ENCODE data around the gene UBAP1. TPM values are rescaled to one million over a fixed set of nuclear protein-coding genes. Genes with fewer than 3 reads are reported as not detected.
"Not testable (repeated sequence)": the region's sequence is repeated elsewhere in the genome, so short reads cannot be mapped to it uniquely, and the experiment has no call there.

UBAP1 gene
- total RNA-seq, 2 experiments from 2014 or later, result 31.6 to 38.8 TPM

DNA sequence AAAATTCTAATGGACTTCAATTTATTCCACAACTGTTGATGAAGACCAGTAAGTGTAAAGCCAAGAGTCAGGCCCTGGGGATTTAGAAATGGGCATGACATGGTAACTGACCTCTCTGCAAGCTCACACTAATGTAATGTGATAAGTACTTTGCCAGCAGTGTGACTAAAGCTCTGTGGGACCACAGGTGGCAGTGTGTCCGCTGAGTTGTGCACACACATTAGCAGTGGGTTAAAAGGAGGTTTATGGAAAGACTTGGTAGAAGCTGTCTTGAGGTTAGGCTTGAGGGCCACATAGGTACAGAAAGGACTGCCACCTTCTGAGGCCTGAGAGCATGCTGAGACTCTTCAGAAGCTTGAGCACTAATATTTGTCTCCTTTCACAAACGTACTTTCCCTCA lies 67.6 kb downstream of the UBAP1 start:
- H3K4me1 Mint-ChIP-seq, result peaks cover 3% of the 10 kb centered on the region
- no peaks in the 10 kb centered on the region for H3K27me3 Mint-ChIP-seq
- peaks cover 39% of the 10 kb centered on the region for H3K36me3 Mint-ChIP-seq (ENCODE audit: low read depth)
- DNase-seq, result no peak
- ChIA-PET CTCF (no interaction called here), POLR2A (no interaction called here)
- H3K4me3 Mint-ChIP-seq, result no peak overlapping the region
- no peaks in the 10 kb centered on the region for H3K9me3 Mint-ChIP-seq
- no peak overlapping the region for H3K27ac Mint-ChIP-seq

DNA sequence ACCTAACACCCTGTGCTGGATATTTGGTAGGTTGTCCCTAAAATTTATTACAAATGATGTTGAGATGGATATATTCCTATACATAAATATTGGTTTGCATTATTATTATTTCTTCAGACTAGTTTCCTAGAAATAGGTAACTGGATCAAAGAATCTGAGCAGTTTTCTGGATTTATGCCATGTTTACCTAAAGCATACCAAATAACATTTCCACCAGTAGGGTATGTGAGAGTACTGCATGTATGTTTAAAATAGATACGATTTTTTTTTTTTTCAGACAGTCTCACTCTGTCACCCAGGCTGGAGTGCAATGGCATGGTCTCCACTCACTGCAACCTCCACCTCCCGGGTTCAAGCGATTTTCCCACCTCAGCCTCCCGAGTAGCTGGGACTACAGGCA lies 68.9 kb downstream of the UBAP1 start:
- POLR2A ChIA-PET, H3K27me3 Mint-ChIP-seq, H3K27ac Mint-ChIP-seq, DNase-seq, H3K9me3 Mint-ChIP-seq, CTCF ChIA-PET, H3K4me3 Mint-ChIP-seq, H3K4me1 Mint-ChIP-seq: not testable (repeated sequence)
- H3K36me3 Mint-ChIP-seq (ENCODE audit: low read depth), result peaks cover 27% of the 10 kb centered on the region

DNA sequence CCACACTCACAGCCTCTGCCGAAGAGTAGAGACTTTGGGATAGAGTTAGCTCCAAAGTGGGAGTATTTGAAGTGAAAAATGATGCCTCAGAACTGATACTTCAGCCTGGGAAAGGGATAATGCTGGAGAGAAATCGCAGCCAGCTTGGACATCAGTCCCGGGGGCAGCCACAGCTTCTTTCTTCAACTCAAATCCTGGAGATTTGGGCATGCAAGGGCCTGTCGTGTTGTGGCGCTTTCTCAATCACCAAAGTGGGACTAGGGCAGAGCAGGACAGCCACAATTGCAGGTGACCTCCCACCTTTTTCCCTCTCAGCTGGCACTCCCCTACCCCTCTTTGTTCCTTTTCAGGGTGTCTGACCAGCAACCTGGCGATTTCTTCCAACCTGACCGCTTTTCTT lies 70.4 kb downstream of the UBAP1 start:
- H3K27ac Mint-ChIP-seq, result peak overlapping the region; percentile 32
- no peaks in the 10 kb centered on the region for H3K9me3 Mint-ChIP-seq
- DNase-seq, result no peak
- no peak overlapping the region for H3K4me3 Mint-ChIP-seq
- no peaks in the 10 kb centered on the region for H3K27me3 Mint-ChIP-seq
- H3K4me1 Mint-ChIP-seq, result peaks cover 3% of the 10 kb centered on the region
- H3K36me3 Mint-ChIP-seq (ENCODE audit: low read depth), result peaks cover 16% of the 10 kb centered on the region
- ChIA-PET CTCF (interaction anchor here (0.8 kb wide), 1 partner anchor 9 kb away, joined by 3 read pairs; no protein-coding TSS in a partner anchor), POLR2A (no interaction called here)

DNA sequence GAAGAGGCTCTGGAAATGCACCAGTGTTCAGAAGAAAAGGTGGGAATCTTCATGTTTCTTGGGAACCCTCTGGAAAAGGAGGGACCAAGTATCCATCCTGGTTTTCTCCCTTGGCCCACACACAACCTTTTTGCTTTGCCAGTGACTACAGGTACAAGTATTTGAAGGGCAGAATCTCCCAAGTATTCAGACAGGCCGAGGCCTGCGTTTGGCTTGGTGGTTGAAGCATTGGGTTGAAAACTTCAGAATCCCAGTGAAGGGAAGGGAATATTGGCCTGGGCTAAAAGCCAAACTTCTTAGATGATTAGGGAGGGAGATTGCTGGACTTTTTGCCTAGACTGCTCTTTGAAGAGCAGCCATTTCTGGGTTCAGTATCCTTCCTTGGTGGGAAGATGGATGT lies 71.9 kb downstream of the UBAP1 start:
- Mint-ChIP-seq H3K27me3 (no peaks in the 10 kb centered on the region), H3K4me1 (peaks cover 3% of the 10 kb centered on the region), H3K27ac (no peak overlapping the region), H3K36me3 (ENCODE audit: low read depth) (peaks cover 16% of the 10 kb centered on the region), H3K4me3 (no peak overlapping the region), H3K9me3 (no peaks in the 10 kb centered on the region)
- no peak for DNase-seq
- ChIA-PET CTCF (interaction anchor here (0.6 to 0.8 kb wide), 2 partner anchors 47 to 187 kb away, joined by 3 to 4 read pairs; no protein-coding TSS in a partner anchor), POLR2A (no interaction called here)

DNA sequence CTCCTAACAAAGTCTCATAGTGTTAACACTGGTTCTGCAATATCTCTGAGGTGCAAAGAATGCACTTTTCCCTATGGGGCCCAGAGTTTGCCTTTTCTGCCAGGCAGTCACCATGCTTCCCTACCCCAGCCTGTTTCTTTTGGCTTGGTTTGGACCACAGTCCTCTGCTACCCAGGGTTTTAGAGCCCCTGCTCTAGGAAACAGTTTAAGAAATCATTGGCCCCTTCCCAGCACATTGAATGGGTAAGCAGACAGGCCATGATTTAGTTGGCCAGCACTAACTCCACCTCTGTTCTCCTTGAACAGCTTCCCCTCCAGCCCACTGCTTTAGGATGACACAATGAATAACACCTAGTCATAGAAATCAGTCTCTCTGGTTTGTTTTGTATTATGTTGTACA lies 73.2 kb downstream of the UBAP1 start:
- POLR2A ChIA-PET, result no interaction called here
- Mint-ChIP-seq H3K27ac (no peak overlapping the region), H3K4me1 (peaks cover 12% of the 10 kb centered on the region), H3K4me3 (no peak overlapping the region), H3K36me3 (ENCODE audit: low read depth) (peaks cover 20% of the 10 kb centered on the region), H3K9me3 (no peaks in the 10 kb centered on the region), H3K27me3 (no peaks in the 10 kb centered on the region)
- DNase-seq, result no peak
- CTCF ChIA-PET, result interaction anchor here (0.7 to 1.8 kb wide), 4 partner anchors 10 to 30 kb away, joined by 4 to 6 read pairs (median 4); no protein-coding TSS in a partner anchor

DNA sequence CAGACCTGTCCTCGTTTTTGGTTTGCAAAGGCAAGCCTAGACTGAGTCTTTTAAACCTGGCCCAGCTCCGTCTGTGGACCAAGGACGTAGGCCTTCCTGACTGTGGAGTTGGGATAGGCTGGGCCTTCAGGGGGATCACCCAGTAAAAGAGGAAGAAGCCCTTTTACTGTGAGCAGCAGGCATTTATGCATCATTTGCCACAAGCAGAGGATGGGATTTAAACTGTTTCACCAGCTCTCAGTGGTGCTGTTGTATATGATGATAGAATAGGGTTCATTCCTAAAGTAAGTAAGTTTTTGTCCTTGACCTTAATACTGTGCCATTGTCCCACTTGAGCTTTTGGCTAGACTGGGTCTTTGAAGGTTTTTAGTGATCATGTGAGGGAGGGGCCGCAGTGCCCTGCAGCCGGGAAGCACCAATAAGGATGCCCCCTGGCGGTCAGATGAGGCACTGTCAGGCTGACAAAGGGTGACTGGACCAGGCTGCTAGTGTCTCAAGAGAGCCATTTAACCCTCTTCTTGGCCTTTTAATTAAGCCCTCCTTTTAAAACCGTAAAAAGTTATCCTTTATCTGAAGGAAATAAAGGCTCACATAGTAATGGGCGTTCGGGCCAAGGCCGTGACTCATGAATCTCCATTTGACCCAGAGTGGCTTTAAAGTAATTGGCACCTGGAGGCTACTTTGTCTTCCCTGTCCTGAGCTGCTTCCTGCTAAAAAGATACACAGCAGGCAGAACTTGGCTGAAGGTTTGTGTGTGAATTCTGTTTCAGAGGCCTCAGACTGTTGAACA lies 74.0 kb downstream of the UBAP1 start:
- ChIA-PET CTCF (interaction anchor here (0.6 to 1.8 kb wide), 7 partner anchors 10 to 127 kb away, joined by 3 to 6 read pairs (median 4); no protein-coding TSS in a partner anchor), POLR2A (no interaction called here)
- peak; percentile 71 for DNase-seq
- Mint-ChIP-seq H3K27me3 (no peaks in the 10 kb centered on the region), H3K36me3 (ENCODE audit: low read depth) (peaks cover 26% of the 10 kb centered on the region), H3K4me3 (no peak overlapping the region), H3K9me3 (no peaks in the 10 kb centered on the region), H3K27ac (no peak overlapping the region), H3K4me1 (peaks cover 17% of the 10 kb centered on the region)

DNA sequence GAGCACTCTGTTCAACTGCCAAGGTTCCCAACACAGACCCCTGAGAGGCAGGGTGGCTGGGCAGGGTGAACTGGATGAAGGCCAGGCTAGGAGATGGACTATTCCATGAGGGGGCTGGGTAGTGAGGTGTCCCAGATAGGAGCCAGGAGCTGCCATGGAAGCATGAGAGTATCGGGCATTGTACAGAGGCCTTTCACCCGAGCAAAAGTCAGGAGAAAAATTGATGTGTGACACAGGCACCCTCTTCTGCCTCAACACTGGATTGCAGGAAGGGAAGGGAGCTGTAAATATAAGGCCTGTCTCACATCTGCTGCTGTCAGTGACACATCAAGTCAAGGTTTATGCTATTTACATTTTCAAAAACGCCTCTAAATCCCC lies 74.6 kb downstream of the UBAP1 start:
- DNase-seq, result no peak
- ChIA-PET POLR2A (no interaction called here), CTCF (interaction anchor here (1.1 to 1.8 kb wide), 5 partner anchors 9 to 126 kb away, joined by 3 to 4 read pairs (median 3); no protein-coding TSS in a partner anchor)
- peaks cover 17% of the 10 kb centered on the region for H3K4me1 Mint-ChIP-seq
- no peak overlapping the region for H3K27ac Mint-ChIP-seq
- no peak overlapping the region for H3K4me3 Mint-ChIP-seq
- peaks cover 31% of the 10 kb centered on the region for H3K36me3 Mint-ChIP-seq (ENCODE audit: low read depth)
- H3K27me3 Mint-ChIP-seq, result no peaks in the 10 kb centered on the region
- H3K9me3 Mint-ChIP-seq, result no peaks in the 10 kb centered on the region

DNA sequence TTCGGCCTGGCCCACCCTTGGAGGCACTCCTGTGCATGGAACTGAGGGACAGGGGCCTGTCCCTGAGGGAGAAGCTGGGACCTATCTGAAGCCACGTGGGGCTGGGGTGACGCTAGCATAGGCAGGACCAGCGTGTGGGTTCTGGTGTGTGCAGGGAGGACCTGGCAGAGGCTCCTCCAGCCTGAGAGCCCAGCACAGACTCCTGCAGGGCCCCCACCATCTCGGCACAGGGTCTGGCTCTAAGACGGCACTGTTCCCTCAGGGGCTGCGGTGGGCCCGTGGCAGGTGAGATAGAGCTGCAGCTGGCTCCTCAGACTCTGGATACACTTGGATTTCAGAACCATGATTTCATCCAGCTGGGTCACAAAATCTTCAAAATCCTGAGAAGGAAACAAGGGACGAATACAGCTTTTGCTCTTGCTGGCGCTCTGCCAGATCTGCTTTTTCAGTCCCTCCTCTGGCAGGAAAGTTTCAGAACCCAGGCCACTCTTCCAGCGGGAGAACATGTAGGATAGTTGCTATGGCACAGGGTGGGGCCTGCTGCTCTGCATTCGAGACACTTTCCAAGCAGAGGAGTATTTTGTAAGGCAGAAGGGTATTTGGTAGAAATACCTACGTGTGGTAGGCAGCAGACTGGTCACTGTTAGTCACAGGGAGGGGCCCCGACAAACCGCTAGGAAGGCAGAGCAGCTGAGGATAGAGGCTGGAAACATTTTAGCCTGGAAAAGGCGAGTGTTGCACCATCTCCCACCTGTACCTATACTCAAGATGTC lies 75.5 kb downstream of the UBAP1 start:
- no peak for DNase-seq
- Mint-ChIP-seq H3K9me3 (no peaks in the 10 kb centered on the region), H3K36me3 (ENCODE audit: low read depth) (peaks cover 31% of the 10 kb centered on the region), H3K27me3 (no peaks in the 10 kb centered on the region), H3K27ac (peak overlapping the region; percentile 10), H3K4me3 (no peak overlapping the region), H3K4me1 (peaks cover 17% of the 10 kb centered on the region)
- POLR2A ChIA-PET, result no interaction called here
- CTCF ChIA-PET, result interaction anchor here (0.9 to 1.7 kb wide), 4 partner anchors 9 to 46 kb away, joined by 3 to 6 read pairs (median 3); no protein-coding TSS in a partner anchor

DNA sequence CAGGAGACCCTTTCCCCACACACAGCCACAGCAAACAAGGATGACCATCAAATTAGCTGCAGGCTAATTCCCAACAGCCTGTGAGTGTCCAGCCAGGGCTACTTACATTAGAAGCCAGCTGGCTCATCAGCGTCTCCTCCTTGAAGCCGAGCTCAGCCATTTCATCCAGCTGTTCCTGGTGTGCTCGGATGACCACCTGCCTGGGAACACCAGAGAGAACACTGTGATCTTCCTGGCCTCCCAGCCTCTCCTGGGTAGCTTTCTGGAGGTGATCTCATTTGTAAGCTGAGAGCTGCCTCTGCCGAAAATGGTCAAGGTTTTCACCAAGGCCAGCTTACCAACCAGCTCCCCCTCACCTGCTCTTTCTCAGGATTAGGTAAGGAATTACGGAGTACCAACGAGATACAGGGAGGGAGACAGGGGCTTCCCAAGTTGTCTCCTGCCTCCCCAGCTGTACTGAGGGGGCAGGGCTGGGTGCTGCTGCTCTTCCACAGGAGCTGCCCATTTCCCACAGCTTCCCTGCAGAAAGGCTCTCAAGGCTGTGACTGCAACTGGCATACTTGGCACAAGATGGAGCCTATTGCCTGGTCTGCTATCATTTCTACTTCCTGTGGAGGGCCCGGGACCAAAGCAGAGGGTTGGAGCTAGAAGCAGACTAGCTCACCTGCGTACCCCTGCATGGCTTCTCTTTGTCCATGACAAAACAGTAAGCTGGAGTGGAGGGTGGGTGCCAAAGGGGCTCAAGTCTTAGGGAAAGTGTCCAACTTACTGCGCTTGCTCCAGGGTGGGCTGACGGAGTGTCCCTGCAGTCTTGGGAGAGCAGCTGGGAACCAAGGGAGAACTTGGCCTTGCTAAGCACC lies 76.4 kb downstream of the UBAP1 start:
- Mint-ChIP-seq H3K36me3 (ENCODE audit: low read depth) (peaks cover 32% of the 10 kb centered on the region), H3K4me3 (no peak overlapping the region), H3K4me1 (peaks cover 17% of the 10 kb centered on the region), H3K27me3 (no peaks in the 10 kb centered on the region), H3K9me3 (no peaks in the 10 kb centered on the region), H3K27ac (no peak overlapping the region)
- CTCF ChIA-PET, result interaction anchor here (0.6 to 1.7 kb wide), 3 partner anchors 8 to 57 kb away, joined by 3 to 6 read pairs (median 3); no protein-coding TSS in a partner anchor
- DNase-seq, result no peak
- POLR2A ChIA-PET, result no interaction called here

DNA sequence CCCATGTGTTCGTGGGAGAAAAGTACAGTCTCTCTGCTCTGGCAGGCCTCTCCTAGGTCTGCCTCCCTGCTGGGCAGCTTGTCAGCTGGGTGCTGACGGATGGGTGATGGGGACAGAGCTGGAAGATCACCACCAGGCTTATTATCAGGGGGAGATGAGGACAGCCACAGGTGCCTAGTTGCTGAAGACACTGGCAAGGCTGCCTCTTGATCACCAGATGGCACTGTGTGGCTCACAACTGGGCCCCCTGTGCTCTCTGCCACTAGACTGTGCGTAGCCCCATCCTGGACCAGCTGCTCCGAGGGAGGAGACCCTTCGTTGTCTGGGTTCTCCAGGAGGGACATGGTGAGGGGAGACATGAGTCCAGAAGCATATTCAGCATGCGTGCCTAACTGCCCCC lies 77.3 kb downstream of the UBAP1 start:
- Mint-ChIP-seq H3K4me3 (no peak overlapping the region), H3K9me3 (no peaks in the 10 kb centered on the region), H3K27ac (peak overlapping the region; percentile 55), H3K36me3 (ENCODE audit: low read depth) (peaks cover 28% of the 10 kb centered on the region), H3K27me3 (no peaks in the 10 kb centered on the region), H3K4me1 (peaks cover 17% of the 10 kb centered on the region)
- CTCF ChIA-PET, result no interaction called here
- DNase-seq, result no peak
- POLR2A ChIA-PET, result no interaction called here

DNA sequence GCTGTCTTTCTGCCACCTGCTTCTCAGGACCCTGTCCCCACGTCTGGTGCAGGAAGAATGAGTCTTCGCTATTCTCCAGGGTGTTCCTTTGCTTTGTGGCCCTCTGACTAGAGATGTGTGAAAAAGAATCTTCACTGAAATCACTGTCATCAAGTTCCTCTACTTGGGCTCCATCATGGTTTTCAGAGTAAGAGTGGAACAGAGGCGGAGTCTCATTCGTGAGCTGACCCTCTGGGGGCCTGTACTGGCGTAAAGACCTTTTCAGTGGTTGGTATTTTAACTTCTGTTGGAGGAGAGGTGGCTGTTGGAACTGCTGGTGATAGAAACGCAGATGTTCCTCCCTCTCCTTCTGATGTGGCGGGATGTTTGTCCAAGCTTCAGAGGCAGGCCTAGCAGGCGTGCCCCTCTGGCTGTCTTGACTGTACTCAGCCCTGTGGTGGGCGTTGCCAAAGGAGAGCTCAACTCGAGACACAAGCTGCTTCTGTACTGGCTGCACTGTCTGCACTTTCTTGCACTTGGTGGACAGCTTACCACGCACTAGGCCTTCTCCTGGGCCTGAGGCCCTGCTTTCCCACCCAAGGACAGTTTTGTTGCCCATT lies 78.2 kb downstream of the UBAP1 start:
- Mint-ChIP-seq H3K27ac (peak overlapping the region; percentile 84), H3K4me3 (no peak overlapping the region), H3K9me3 (no peaks in the 10 kb centered on the region), H3K4me1 (peaks cover 17% of the 10 kb centered on the region), H3K27me3 (no peaks in the 10 kb centered on the region), H3K36me3 (ENCODE audit: low read depth) (peaks cover 26% of the 10 kb centered on the region)
- ChIA-PET CTCF (no interaction called here), POLR2A (no interaction called here)
- peak; percentile 44 for DNase-seq

DNA sequence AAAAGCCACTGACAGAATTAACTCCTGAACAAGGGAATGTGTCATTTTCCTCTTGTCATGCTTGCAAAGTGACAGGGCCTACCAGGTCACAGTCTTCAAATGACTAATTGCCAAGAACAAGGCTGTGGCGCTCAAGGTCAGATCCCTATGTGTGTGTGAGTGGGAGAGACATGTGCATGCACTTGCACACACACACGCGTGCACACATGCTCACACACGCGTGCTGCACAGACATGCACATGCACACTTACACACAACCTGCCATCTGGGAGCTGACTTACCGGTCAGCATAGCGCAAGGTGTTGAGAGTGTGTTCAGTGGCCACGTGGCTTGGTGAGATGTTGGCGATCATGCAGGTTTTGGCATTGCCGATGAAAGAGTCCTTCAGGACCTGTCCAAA lies 80.5 kb downstream of the UBAP1 start:
- Mint-ChIP-seq H3K27me3 (no peaks in the 10 kb centered on the region), H3K27ac (no peak overlapping the region), H3K9me3 (no peaks in the 10 kb centered on the region), H3K4me1 (peaks cover 25% of the 10 kb centered on the region), H3K4me3 (no peak overlapping the region), H3K36me3 (ENCODE audit: low read depth) (peaks cover 30% of the 10 kb centered on the region)
- POLR2A ChIA-PET, result no interaction called here
- no peak for DNase-seq
- CTCF ChIA-PET, result no interaction called here
